Right renal pelvis (tissue), 4 donors: Measurements from ENCODE around the gene RMC1. TPM values are rescaled to one million over a fixed set of nuclear protein-coding genes. Genes with fewer than 3 reads are reported as not detected.
A peak's percentile ranks its signal among the peaks of the same experiment; 100 is the strongest.
"Not testable (repeated sequence)": the region's sequence is repeated elsewhere in the genome, so short reads cannot be mapped to it uniquely, and the experiment has no call there.

Experiments
- DNase-seq, 4 donors: peaks; one replicate each; pipeline ENCODE4 v3.0.0-alpha.2; 2013; ENCODE audit warnings: low read depth in 4 of 4, low spot score in 3 of 4, missing footprints in 1 of 4
- polyA plus RNA-seq, 4 donors: library from polyadenylated mRNA; unstranded; fragments of 120-200 nt; gene quantifications; one replicate each; pipeline ENCODE4 v1.2.1, GENCODE V29; 2013; ENCODE audit not compliant: insufficient read length in 4 of 4

The RMC1 gene
- 10 to 100 TPM; 22.9 to 27.6 (median 25.6) TPM for polyA plus RNA-seq

DNA sequence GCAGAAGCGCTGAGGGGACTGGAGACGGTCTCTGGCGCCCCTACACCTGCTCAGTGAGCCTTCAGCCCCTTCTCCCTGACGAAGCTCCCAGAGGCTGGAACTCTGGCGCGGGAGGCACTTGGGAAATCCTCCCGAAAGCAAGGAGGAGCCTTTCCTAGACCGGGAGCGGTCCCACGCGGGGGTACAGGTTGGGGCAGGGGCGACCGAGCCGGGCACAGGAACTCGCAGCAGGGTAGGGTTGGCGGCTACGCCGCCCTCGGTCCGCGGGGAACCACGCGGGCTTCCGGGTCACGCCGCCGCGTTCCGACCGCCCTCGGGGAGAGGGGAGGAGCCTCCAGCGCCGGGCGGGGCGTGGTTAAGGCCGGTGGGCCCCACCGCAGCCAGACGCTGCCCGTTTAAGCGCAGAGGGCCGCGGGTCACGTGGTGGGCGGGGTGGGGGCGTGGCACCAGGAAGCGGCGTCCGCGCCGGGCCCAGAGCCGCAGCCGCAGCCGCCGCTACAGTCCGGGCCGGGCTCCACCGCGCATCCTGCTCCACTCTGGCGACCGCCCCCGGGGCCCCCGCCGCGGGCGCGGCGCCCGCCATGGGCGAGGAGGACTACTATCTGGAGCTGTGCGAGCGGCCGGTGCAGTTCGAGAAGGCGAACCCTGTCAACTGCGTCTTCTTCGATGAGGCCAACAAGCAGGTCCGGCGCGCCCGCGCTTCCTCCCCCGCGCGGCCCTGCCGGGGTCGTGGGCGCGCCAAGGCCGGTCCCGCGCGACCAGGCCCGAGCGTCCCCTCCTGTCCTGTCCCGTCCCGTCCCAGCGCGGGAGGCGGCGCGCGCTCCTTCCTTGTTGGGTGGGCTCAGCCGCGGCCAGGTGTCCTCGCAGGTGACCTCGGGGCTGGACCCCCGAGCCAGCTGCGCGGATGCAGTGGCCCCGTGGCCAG, at the start of gene RMC1:
Gene RMC1 (plus strand): TSS at position 474 of the 925 bp plus-strand sequence. CDS start 108 bp downstream, at position 582.
- DNase-seq = peak; percentile 86 to 95 (median 88)

GRCh38 chr18:23453680-23454058, 49.6 kb upstream of the RMC1 start:
- DNase-seq = peak in 1 of 4 donors; percentile 10

- DNase-seq = no peak
Observed at GRCh38 chr18:23456835-23457234, 46.5 kb upstream of the RMC1 start.

GRCh38 chr18:23458830-23459529, 44.3 kb upstream of the RMC1 start:
- no peak for DNase-seq

DNA sequence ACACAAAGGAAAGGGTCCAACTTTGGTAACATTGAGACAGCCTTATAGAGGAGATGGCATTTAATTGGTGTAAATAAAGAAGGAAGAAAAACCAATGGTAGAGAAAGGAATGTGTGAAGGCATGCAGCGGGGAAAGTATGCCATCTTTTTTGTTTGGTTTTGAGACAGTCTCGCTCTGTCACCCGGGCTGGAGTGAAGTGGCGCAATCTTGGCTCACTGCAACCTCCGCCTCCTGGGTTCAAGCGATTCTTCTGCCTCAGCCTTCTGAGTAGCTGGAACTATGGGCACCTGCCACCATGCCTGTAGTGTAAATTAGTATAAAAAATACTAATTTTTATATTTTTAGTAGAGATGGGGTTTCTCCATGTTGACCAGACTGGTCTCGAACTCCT, 43.8 kb upstream of the RMC1 start:
- no peak for DNase-seq

DNA sequence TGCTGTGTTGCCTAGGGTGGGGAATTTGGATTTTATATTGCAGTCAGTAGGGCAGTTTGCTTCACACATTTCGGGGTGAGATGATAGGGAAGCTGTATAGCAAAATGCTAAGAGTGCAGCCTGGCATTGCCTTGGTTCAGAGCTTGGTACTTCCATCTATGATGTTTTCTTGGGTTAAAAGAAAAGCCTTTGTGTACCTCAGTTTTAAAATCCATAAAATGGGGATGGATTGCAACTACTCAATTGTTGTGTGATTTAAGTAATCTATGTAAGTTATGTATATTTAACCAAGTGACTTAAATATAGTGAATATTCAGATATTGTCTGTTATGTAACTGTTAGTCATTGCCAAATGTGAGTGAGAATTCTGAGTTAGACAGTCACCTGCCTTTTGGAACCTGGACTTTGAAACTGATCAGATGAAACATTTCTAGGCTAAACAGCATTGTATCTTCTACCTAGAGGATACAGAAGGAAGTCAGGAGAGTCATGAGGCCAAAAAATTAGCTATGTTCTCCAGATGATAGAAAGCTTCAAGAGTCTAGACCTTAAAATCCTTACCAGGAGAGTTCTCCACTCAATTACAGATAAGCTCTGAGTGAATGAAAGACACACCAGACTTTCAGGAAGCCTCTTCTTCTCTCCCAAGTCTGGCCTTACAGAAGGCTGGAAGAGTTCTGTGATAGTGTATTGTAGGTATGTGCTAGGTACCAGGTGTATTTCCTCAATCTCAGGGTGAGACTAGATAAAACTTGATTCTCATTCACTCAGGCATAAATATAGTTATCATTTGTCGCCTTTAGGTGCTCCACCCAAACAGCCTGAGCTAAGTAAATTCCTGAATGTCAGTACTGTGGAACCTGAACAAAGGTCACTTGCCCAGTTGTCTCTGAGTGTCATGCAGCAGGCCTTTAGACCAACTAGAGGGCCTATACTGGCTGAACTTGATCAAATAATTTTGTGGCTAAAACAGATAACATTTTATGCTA, 42.7 kb upstream of the RMC1 start:
- DNase-seq = no peak

DNA sequence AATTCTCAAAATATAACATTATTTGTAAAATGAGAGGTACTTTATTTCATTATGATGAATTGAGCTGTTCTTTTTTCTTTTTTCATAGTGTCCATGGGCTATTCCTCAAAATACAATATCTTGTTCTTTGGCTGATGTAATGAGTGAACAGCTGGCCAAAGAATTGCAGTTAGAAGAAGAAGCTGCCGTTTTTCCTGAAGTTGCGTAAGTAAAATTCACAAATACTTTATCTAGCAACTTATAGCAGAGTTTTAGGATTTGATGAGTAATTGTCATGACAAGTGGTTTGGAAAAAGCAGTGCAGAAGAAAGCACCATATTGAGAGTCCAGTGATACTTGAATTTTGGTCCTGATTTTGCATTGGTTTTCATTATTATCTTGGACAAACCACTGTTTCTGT, 40.4 kb upstream of the RMC1 start:
- DNase-seq = no peak

DNA sequence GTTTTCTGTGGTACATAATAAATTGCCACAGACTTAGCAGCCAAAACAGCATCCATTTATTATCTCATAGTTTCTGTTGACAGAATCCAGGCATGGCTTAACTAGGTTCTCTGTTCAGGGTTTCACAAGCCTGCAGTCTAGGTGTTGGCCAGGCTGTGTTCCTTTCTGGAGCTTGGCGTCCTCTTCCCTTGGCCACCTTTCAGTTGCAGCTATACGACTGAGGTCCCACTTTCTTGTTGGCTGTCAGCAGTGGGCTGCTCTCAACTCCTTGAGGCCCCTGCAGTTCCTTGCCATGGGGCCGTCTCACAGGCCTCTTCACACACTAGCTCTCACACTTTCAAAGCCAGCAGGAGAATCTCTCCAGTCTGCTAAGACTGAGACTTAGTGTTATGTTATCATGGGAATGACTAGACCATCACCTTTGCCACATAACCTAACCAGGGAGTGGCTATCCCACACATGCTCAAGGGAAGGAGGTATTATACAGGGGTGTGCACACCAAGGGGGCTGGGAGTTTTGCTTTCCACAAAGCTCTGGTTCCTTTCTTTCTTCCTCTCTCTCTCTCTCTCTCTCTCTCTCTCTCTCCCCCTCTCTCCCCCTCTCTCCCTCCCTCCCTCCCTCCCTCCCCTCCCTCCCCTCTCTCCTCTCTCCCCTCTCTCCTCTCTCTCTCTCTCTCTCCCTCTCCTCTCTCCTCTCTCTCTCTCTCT, 34.4 kb upstream of the RMC1 start:
- no peak for DNase-seq

- no peak for DNase-seq
Observed at GRCh38 chr18:23470620-23471387, 32.5 kb upstream of the RMC1 start.

GRCh38 chr18:23471486-23471885, 31.8 kb upstream of the RMC1 start:
- no peak for DNase-seq

- no peak for DNase-seq
Observed at GRCh38 chr18:23479829-23480505, 23.3 kb upstream of the RMC1 start.

- no peak for DNase-seq
Observed at GRCh38 chr18:23484561-23485182, 18.6 kb upstream of the RMC1 start.

- no peak for DNase-seq
Observed at GRCh38 chr18:23485386-23485785, 17.9 kb upstream of the RMC1 start.

- DNase-seq = no peak
Observed at GRCh38 chr18:23487738-23488570, 15.4 kb upstream of the RMC1 start.

GRCh38 chr18:23489586-23489985, 13.7 kb upstream of the RMC1 start:
- not testable (repeated sequence) for DNase-seq

DNA sequence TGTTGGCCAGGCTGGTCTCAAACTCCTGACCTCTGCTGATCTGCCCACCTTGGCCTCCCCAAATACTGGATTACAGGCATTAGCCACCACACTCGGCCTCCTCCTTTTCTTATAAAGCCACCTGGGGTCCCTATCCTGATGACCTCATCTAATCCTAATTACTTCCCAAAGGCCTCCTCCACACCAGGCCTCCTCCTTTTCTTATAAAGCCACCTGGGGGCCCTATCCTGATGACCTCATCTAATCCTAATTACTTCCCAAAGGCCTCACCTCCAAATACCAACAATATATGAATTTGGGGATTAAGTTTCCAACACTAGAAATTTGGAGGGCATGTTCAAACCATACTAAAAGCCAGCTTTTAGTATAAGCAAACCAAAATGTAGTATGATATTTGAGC, 9.7 kb upstream of the RMC1 start:
- no peak for DNase-seq

- DNase-seq = no peak
Observed at GRCh38 chr18:23494992-23495391, 8.3 kb upstream of the RMC1 start.
